H9 (cell line): ENCODE data around the gene CEP89. TPM values are rescaled to one million over a fixed set of nuclear protein-coding genes. Genes with fewer than 3 reads are reported as not detected.

ENCODE experiments used
- DNase-seq: peaks from one replicate; pipeline ENCODE4 v3.0.0-alpha.2; 2017
- H2AFZ ChIP-seq: one replicate; pipeline ENCODE4 v1.6.1; 2013; ENCODE audit warnings: mild to moderate bottlenecking, low read length, control low read depth, moderate library complexity
- H2AK5ac ChIP-seq: 2 replicates; pipeline ENCODE4 v1.6.1; 2013; ENCODE audit warnings: low read length, control low read depth, mixed read lengths; ENCODE audit not compliant: insufficient read length
- H2BK120ac ChIP-seq: one replicate; pipeline ENCODE4 v1.6.1; 2013; ENCODE audit warnings: low read depth, mild to moderate bottlenecking, low read length, control low read depth, inconsistent platforms; ENCODE audit not compliant: poor library complexity, severe bottlenecking
- H2BK12ac ChIP-seq: 2 replicates; pipeline ENCODE4 v1.6.1; 2013; ENCODE audit warnings: low read length, control low read depth, mixed read lengths, low read depth; ENCODE audit not compliant: insufficient read length
- H2BK15ac ChIP-seq: 2 replicates; pipeline ENCODE4 v1.6.1; 2013; ENCODE audit warnings: low read depth, low read length, control low read depth
- H2BK20ac ChIP-seq: one replicate; pipeline ENCODE4 v1.6.1; 2013; ENCODE audit warnings: low read depth, mild to moderate bottlenecking, low read length, control low read depth, inconsistent platforms; ENCODE audit not compliant: poor library complexity, severe bottlenecking
- H2BK5ac ChIP-seq: 2 replicates; pipeline ENCODE4 v1.6.1; 2013; ENCODE audit warnings: low read length, control low read depth, mixed read lengths; ENCODE audit not compliant: insufficient read length
- H3K14ac ChIP-seq: 2 replicates; pipeline ENCODE4 v1.6.1; 2013; ENCODE audit warnings: low read length, control low read depth; ENCODE audit not compliant: insufficient read depth
- H3K18ac ChIP-seq: 2 replicates; pipeline ENCODE4 v1.6.1; 2013; ENCODE audit warnings: low read depth, mild to moderate bottlenecking, mixed read lengths, low read length, control low read depth; ENCODE audit not compliant: insufficient read length
- H3K23ac ChIP-seq: 2 replicates; pipeline ENCODE4 v1.6.1; 2013; ENCODE audit warnings: low read length, control low read depth, mixed read lengths, low read depth; ENCODE audit not compliant: insufficient read length
- H3K23me2 ChIP-seq: 2 replicates; pipeline ENCODE4 v1.6.1; 2013; ENCODE audit warnings: low read depth, mild to moderate bottlenecking, mixed read lengths, low read length, control low read depth; ENCODE audit not compliant: insufficient read length, poor library complexity, severe bottlenecking
- H3K27ac ChIP-seq: 2 replicates; pipeline ENCODE4 v1.5.1; 2013; ENCODE audit warnings: low read length, control low read depth, mixed read lengths, low read depth; ENCODE audit not compliant: insufficient read length
- H3K27me3 ChIP-seq: 2 replicates; pipeline ENCODE4 v1.6.1; 2013; ENCODE audit warnings: low read length, control low read depth, inconsistent platforms; ENCODE audit not compliant: insufficient read depth
- H3K4ac ChIP-seq: 2 replicates; pipeline ENCODE4 v1.6.1; 2013; ENCODE audit warnings: low read depth, mild to moderate bottlenecking, control low read depth, inconsistent platforms, low read length, moderate library complexity
- H3K4me1 ChIP-seq: 2 replicates; pipeline ENCODE4 v1.6.1; 2013; ENCODE audit warnings: low read length, control low read depth, inconsistent platforms; ENCODE audit not compliant: insufficient read depth
- H3K4me2 ChIP-seq: 2 replicates; pipeline ENCODE4 v1.6.1; 2013; ENCODE audit warnings: low read length, control low read depth, mixed read lengths; ENCODE audit not compliant: insufficient read length, insufficient read depth
- H3K56ac ChIP-seq: 2 replicates; pipeline ENCODE4 v1.6.1; 2013; ENCODE audit warnings: low read depth, mild to moderate bottlenecking, mixed read lengths, low read length, control low read depth; ENCODE audit not compliant: insufficient read length
- H3K79me1 ChIP-seq: 2 replicates; pipeline ENCODE4 v1.6.1; 2013; ENCODE audit warnings: low read depth, mild to moderate bottlenecking, moderate library complexity, low read length, control low read depth, inconsistent platforms; ENCODE audit not compliant: insufficient read depth, poor library complexity, severe bottlenecking
- H3K79me2 ChIP-seq: 2 replicates; pipeline ENCODE4 v1.6.1; 2013; ENCODE audit warnings: low read length, control low read depth, inconsistent platforms; ENCODE audit not compliant: insufficient read depth
- H3K9ac ChIP-seq: 2 replicates; pipeline ENCODE4 v1.6.1; 2013; ENCODE audit warnings: low read length, control low read depth, mixed read lengths; ENCODE audit not compliant: insufficient read length; ENCODE audit errors: extremely low read depth
- H3K9me3 ChIP-seq: one replicate; pipeline ENCODE4 v1.6.1; 2013; ENCODE audit warnings: low read depth, low read length, inconsistent platforms; ENCODE audit not compliant: control insufficient read depth
- H3T11ph ChIP-seq: one replicate; pipeline ENCODE4 v1.6.1; 2013; ENCODE audit warnings: mild to moderate bottlenecking, low read length, control low read depth, inconsistent platforms
- H4K20me1 ChIP-seq: one replicate; pipeline ENCODE4 v1.6.1; 2013; ENCODE audit not compliant: control insufficient read depth, insufficient read length, insufficient read depth
- H4K5ac ChIP-seq: 2 replicates; pipeline ENCODE4 v1.6.1; 2013; ENCODE audit warnings: low read depth, mild to moderate bottlenecking, mixed read lengths, low read length, control low read depth; ENCODE audit not compliant: insufficient read length
- H4K8ac ChIP-seq: replicated peaks from 2 replicates; pipeline ENCODE4 v1.6.1; 2013; ENCODE audit warnings: low read length, control low read depth, mixed read lengths, low read depth; ENCODE audit not compliant: insufficient read length
- H4K91ac ChIP-seq: 2 replicates; pipeline ENCODE4 v1.6.1; 2013; ENCODE audit warnings: low read depth, mild to moderate bottlenecking, moderate library complexity, mixed read lengths, low read length, control low read depth; ENCODE audit not compliant: insufficient read length
- H3K27ac Mint-ChIP-seq, 3 experiments: 2 replicates in 2 of 3; 3 replicates in 1 of 3; pipeline ENCODE4 v1.8.0; 2020 to 2021; ENCODE audit warnings: mixed read lengths in 3 of 3, mild to moderate bottlenecking in 1 of 3, moderate library complexity in 1 of 3
- H3K27me3 Mint-ChIP-seq: 2 replicates; pipeline ENCODE4 v1.8.0; 2021; ENCODE audit warnings: low read depth, mild to moderate bottlenecking, moderate library complexity, mixed read lengths
- H3K36me3 Mint-ChIP-seq, 3 experiments: 2 replicates in 2 of 3; 3 replicates in 1 of 3; pipeline ENCODE4 v1.8.0; 2020 to 2021; ENCODE audit warnings: low read depth in 3 of 3, mixed read lengths in 3 of 3; ENCODE audit not compliant: insufficient read depth in 1 of 3
- H3K4me1 Mint-ChIP-seq, 2 experiments: 2 replicates each; pipeline ENCODE4 v1.8.0; 2020; ENCODE audit warnings: mixed read lengths in 2 of 2
- H3K4me3 Mint-ChIP-seq, 2 experiments: 2 replicates in 1 of 2; 3 replicates in 1 of 2; pipeline ENCODE4 v1.8.0; 2020 to 2021; ENCODE audit warnings: mild to moderate bottlenecking in 2 of 2, mixed read lengths in 2 of 2, moderate library complexity in 1 of 2
- H3K9me3 Mint-ChIP-seq, 2 experiments: 2 replicates in 1 of 2; 3 replicates in 1 of 2; pipeline ENCODE4 v1.8.0; 2020; ENCODE audit warnings: mild to moderate bottlenecking in 2 of 2, mixed read lengths in 2 of 2, moderate library complexity in 1 of 2
- CTCF ChIP-seq: fragments of 200-600 bp; sonication (generic); conservative IDR thresholded peaks from 3 replicates; pipeline ENCODE4 v1.8.0; 2021; ENCODE audit warnings: antibody characterized with exemption, mild to moderate bottlenecking
- WGBS: extraction: QIAGEN DNeasy Blood & Tissue Kit; methylation state at CpG from one replicate; pipeline ENCODE4 v1.1.7; 2013; ENCODE audit warnings: missing lambda C conversion rate, low lambda C conversion rate, mixed read lengths; ENCODE audit not compliant: insufficient read length; ENCODE audit errors: extremely low coverage; 5-methylcytosine and 5-hydroxymethylcytosine counted together
- total RNA-seq: library from RNA; stranded (reverse); gene quantifications from 2 replicates; pipeline ENCODE4 v1.2.1, GENCODE V29; 2021

CEP89 gene
- total RNA-seq, 1 experiment from 2014 or later = 22.1 TPM

GRCh38 chr19:32928806-32929205 is 43.0 kb downstream of the CEP89 start:
- Histone ChIP-seq H4K5ac (no peak overlapping the region), H2BK20ac (no peak overlapping the region), H3K79me2 (no peaks in the 10 kb centered on the region), H3K4me2 (no peak overlapping the region), H2BK5ac (no peak overlapping the region), H2BK12ac (no peak overlapping the region), H4K8ac (no peak overlapping the region), H3K23ac (no peak overlapping the region), H3K56ac (no peak overlapping the region), H3K4ac (no peak overlapping the region), H3K9me3 (no peaks in the 10 kb centered on the region), H3K23me2 (no peaks in the 10 kb centered on the region), H3K4me1 (no peaks in the 10 kb centered on the region), H3T11ph (no peak overlapping the region), H4K91ac (no peak overlapping the region), H3K18ac (no peak overlapping the region), H2BK120ac (no peak overlapping the region), H3K79me1 (no peaks in the 10 kb centered on the region), H3K14ac (no peak overlapping the region), H3K27ac (no peak overlapping the region), H4K20me1 (no peaks in the 10 kb centered on the region), H2BK15ac (no peak overlapping the region), H3K9ac (no peak overlapping the region), H3K27me3 (no peaks in the 10 kb centered on the region), H2AFZ (no peak overlapping the region), H2AK5ac (no peak overlapping the region)
- no peak overlapping the region for H3K4me3 Mint-ChIP-seq
- no peak for DNase-seq
- H3K27ac Mint-ChIP-seq = peak overlapping the region in 1 of 3 experiments; percentile 78; a peak in 1 of 7 replicates
- H3K36me3 Mint-ChIP-seq = peaks cover 17 to 60% (median 45%) of the 10 kb centered on the region in 3 experiments; a peak in 6 of 7 replicates
- no CpG with 5 or more reads among the region's 2 CpGs for whole genome bisulfite sequencing
- no peaks in the 10 kb centered on the region for H3K4me1 Mint-ChIP-seq
- peaks cover 0 to 3% of the 10 kb centered on the region in 2 experiments; a peak in 1 of 5 replicates for H3K9me3 Mint-ChIP-seq
- H3K27me3 Mint-ChIP-seq = no peaks in the 10 kb centered on the region
- TF ChIP-seq CTCF = no peak
